ENCODE measurements around the gene CDKN2AIPNL. TPM values are rescaled to one million over a fixed set of nuclear protein-coding genes. Genes with fewer than 3 reads are reported as not detected.

CDKN2AIPNL gene
- total RNA-seq, 1 experiment from 2014 or later: 43.6 TPM

DNA sequence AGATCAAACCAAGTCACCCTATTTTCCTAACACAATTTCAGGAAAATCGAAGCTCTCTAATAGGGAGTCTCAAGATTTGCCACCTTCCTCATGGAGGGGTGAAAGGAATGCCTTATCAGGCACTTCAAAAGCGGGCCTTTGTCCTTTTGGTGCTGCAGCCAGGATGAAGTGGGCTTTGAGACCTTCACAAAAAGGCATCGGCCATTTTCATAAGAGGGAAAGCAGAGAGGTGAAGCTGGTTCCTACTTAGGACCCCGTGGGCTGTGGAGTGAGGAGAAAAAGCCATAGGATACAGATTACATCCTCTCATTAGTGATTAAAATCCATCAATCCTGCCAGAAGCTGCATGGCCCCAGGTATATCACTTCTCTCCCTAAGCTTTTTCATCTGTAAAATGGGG is 859 bp downstream of the CDKN2AIPNL start:
- H3K9me3 ChIP-seq (ENCODE audit: control insufficient read depth, insufficient read depth, low read depth, low read length): no peaks in the 10 kb centered on the region
- no TSS peak for BruUV-seq (replicated peaks)
- no peak for ATAC-seq
- peak overlapping the region; percentile 94 for H3K27ac ChIP-seq (ENCODE audit: low read length)
- in situ Hi-C loops (cut with HindIII; ENCODE audit: low pct_unique_long_range_greater_than_20kb, low sequenced_read_pairs): no loop called here
- H3K4me3 ChIP-seq (ENCODE audit: low read depth in 2 of 2, low read length in 2 of 2): peak overlapping the region; percentile 58 to 89
- TF ChIP-seq REST (IDR thresholded peaks at IDR 0.05; ENCODE audit: insufficient read depth in 1 of 2, low read depth in 2 of 2, low read length in 1 of 2) (no peak), POLR2AphosphoS5 (IDR thresholded peaks at IDR 0.05; ENCODE audit: low read depth, low read length) (no peak), TCF7L2 (IDR thresholded peaks at IDR 0.05; ENCODE audit: low read depth, low read length) (no peak), SIN3A (IDR thresholded peaks at IDR 0.05; ENCODE audit: borderline replicate concordance, insufficient read depth, low read depth, low read length) (no peak)
- TF ChIP-seq, protein P1, sequence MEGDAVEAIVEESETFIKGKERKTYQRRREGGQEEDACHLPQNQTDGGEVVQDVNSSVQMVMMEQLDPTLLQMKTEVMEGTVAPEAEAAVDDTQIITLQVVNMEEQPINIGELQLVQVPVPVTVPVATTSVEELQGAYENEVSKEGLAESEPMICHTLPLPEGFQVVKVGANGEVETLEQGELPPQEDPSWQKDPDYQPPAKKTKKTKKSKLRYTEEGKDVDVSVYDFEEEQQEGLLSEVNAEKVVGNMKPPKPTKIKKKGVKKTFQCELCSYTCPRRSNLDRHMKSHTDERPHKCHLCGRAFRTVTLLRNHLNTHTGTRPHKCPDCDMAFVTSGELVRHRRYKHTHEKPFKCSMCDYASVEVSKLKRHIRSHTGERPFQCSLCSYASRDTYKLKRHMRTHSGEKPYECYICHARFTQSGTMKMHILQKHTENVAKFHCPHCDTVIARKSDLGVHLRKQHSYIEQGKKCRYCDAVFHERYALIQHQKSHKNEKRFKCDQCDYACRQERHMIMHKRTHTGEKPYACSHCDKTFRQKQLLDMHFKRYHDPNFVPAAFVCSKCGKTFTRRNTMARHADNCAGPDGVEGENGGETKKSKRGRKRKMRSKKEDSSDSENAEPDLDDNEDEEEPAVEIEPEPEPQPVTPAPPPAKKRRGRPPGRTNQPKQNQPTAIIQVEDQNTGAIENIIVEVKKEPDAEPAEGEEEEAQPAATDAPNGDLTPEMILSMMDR (IDR thresholded peaks at IDR 0.05): no peak
- intact Hi-C loops (cut with micrococcal nuclease; ENCODE audit: unreplicated experiment): loop anchor here (5.0 kb wide), 1 partner anchor 111 kb away; no protein-coding TSS in a partner anchor
- H3K4me1 ChIP-seq (ENCODE audit: control insufficient read depth, insufficient read depth, low read length): peaks cover 25% of the 10 kb centered on the region
- DNase-seq (ENCODE audit: low read depth, low spot score): no peak
- CTCF ChIA-PET: interaction anchor here (1.1 to 1.4 kb wide), 2 partner anchors 101 to 176 kb away, joined by 3 to 5 read pairs; no protein-coding TSS in a partner anchor
- POLR2A ChIA-PET: interaction anchor here (0.5 to 1.1 kb wide), 3 partner anchors 22 to 117 kb away, joined by 3 read pairs; no protein-coding TSS in a partner anchor
- H3K27me3 ChIP-seq (ENCODE audit: control insufficient read depth, insufficient read depth, low read length): no peaks in the 10 kb centered on the region
- H3K36me3 ChIP-seq (ENCODE audit: control insufficient read depth, insufficient read depth, low read length): peaks cover 2% of the 10 kb centered on the region; the same call in 1 of the 2 replicates

DNA sequence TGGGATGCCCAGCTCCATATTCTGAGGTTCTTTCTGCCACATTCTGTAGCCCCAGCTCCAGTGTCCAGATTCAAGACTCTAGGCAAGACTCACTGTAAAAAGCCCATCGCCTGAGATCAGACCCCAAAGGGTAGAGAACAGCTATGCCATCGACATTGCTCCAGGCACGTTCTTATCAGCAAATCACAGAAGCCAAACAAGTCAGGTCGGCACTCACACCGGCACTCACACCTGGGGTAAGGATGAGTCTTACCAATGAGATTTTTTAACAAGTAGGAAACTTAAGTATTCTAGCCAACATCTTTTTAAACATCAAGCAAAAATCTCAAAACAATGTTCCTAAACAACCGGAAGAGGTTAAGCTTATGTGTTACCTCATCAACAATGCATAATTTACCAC is 2.4 kb downstream of the CDKN2AIPNL start:
- ChIA-PET CTCF (interaction anchor here (0.5 kb wide), 2 partner anchors 44 to 83 kb away, joined by 3 to 4 read pairs; no protein-coding TSS in a partner anchor), POLR2A (no interaction called here)
- intact Hi-C loops (cut with micrococcal nuclease; ENCODE audit: unreplicated experiment) (no loop called here), in situ Hi-C loops (cut with HindIII; ENCODE audit: low pct_unique_long_range_greater_than_20kb, low sequenced_read_pairs) (no loop called here)
- DNase-seq (ENCODE audit: low read depth, low spot score) (no peak), ATAC-seq (no peak)
- Histone ChIP-seq H3K27ac (ENCODE audit: low read length) (no peak overlapping the region; the same call in 1 of the 2 replicates), H3K4me3 (ENCODE audit: low read depth in 2 of 2, low read length in 2 of 2) (no peak overlapping the region), H3K9me3 (ENCODE audit: control insufficient read depth, insufficient read depth, low read depth, low read length) (no peaks in the 10 kb centered on the region), H3K4me1 (ENCODE audit: control insufficient read depth, insufficient read depth, low read length) (peaks cover 25% of the 10 kb centered on the region), H3K27me3 (ENCODE audit: control insufficient read depth, insufficient read depth, low read length) (no peaks in the 10 kb centered on the region), H3K36me3 (ENCODE audit: control insufficient read depth, insufficient read depth, low read length) (peaks cover 2% of the 10 kb centered on the region; the same call in 1 of the 2 replicates)
- BruUV-seq (replicated peaks): no TSS peak
- TF ChIP-seq, protein P1 (IDR thresholded peaks at IDR 0.05): no peak
- no peak for TF ChIP-seq REST (IDR thresholded peaks at IDR 0.05; ENCODE audit: insufficient read depth in 1 of 2, low read depth in 2 of 2, low read length in 1 of 2)

All from Panc1 (cell line).